Progenitor cell of endocrine pancreas (in vitro differentiated cells): ENCODE data around the gene MTFP1. TPM values are rescaled to one million over a fixed set of nuclear protein-coding genes. Genes with fewer than 3 reads are reported as not detected.
A peak's percentile ranks its signal among the peaks of the same experiment; 100 is the strongest.

ENCODE experiments used
- DNase-seq: peaks from one replicate; pipeline ENCODE4 v3.0.0; 2021; ENCODE audit warnings: low spot score; ENCODE audit not compliant: unreplicated experiment
- H3K27ac Mint-ChIP-seq: 2 replicates; pipeline ENCODE4 v1.8.0; 2021; ENCODE audit warnings: mild to moderate bottlenecking, moderate library complexity, mixed read lengths
- H3K27me3 Mint-ChIP-seq: 2 replicates; pipeline ENCODE4 v1.8.0; 2021; ENCODE audit warnings: mixed read lengths
- H3K36me3 Mint-ChIP-seq: 2 replicates; pipeline ENCODE4 v1.8.0; 2022; ENCODE audit warnings: mixed read lengths; ENCODE audit not compliant: insufficient read depth
- H3K4me1 Mint-ChIP-seq: 2 replicates; pipeline ENCODE4 v1.8.0; 2021; ENCODE audit warnings: low read depth, mixed read lengths
- H3K4me3 Mint-ChIP-seq: 2 replicates; pipeline ENCODE4 v1.8.0; 2021; ENCODE audit warnings: low read depth, mild to moderate bottlenecking, moderate library complexity, mixed read lengths
- H3K9me3 Mint-ChIP-seq: 2 replicates; pipeline ENCODE4 v1.8.0; 2021; ENCODE audit warnings: low read depth, mixed read lengths
- total RNA-seq: library from RNA; stranded (reverse); gene quantifications from 2 replicates; pipeline ENCODE4 v1.2.1, GENCODE V29; 2021
- TF ChIP-seq, protein P1 (sequence below): fragments of 200-600 bp; sonication (generic); IDR thresholded peaks from one replicate; pipeline ENCODE4 v1.5.0; 2021; ENCODE audit warnings: antibody characterized with exemption, mild to moderate bottlenecking; ENCODE audit not compliant: unreplicated experiment

MTFP1 gene
- total RNA-seq, 1 donor from 2014 or later, result 16.6 TPM

DNA sequence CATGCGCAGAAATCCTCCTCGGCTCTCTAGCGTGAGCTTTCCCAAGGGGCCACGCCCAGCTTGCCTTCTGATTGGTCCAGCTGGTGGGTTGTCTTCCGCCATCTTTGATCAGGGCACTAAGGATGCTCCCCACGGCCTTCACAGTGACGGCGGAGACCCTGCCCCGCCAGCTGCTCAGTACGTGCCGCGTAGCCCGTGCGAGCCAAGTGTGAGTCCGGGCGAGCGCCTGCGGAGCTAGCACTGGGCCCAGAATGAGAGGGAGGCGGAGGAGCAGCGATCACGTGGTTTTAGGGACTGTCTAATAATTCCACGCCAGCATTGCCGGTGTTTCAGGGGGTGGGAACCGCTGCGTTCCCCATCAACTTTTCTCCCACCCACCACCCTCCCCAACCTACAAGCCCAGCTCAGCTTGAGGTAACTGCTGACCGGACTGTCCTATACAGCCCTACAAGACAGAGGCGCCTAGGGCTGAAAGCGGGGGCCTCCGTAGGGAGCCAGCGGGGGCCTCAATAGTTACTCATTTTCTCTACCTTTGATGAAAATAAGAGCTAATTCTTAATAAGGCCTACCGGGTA is 1.5 kb upstream of the MTFP1 start:
- Mint-ChIP-seq H3K4me1 (peaks cover 40% of the 10 kb centered on the region), H3K4me3 (peak overlapping the region; percentile 85), H3K27me3 (no peaks in the 10 kb centered on the region), H3K27ac (peak overlapping the region; percentile 97), H3K9me3 (no peaks in the 10 kb centered on the region), H3K36me3 (peaks cover 1% of the 10 kb centered on the region)
- peak; percentile 96 for DNase-seq
- TF ChIP-seq, protein P1, sequence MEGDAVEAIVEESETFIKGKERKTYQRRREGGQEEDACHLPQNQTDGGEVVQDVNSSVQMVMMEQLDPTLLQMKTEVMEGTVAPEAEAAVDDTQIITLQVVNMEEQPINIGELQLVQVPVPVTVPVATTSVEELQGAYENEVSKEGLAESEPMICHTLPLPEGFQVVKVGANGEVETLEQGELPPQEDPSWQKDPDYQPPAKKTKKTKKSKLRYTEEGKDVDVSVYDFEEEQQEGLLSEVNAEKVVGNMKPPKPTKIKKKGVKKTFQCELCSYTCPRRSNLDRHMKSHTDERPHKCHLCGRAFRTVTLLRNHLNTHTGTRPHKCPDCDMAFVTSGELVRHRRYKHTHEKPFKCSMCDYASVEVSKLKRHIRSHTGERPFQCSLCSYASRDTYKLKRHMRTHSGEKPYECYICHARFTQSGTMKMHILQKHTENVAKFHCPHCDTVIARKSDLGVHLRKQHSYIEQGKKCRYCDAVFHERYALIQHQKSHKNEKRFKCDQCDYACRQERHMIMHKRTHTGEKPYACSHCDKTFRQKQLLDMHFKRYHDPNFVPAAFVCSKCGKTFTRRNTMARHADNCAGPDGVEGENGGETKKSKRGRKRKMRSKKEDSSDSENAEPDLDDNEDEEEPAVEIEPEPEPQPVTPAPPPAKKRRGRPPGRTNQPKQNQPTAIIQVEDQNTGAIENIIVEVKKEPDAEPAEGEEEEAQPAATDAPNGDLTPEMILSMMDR, result no peak

- Mint-ChIP-seq H3K4me1 (peaks cover 34% of the 10 kb centered on the region), H3K4me3 (peak overlapping the region; percentile 85), H3K36me3 (peaks cover 1% of the 10 kb centered on the region), H3K9me3 (no peaks in the 10 kb centered on the region), H3K27me3 (no peaks in the 10 kb centered on the region), H3K27ac (peak overlapping the region; percentile 37)
- DNase-seq, result no peak
- TF ChIP-seq, protein P1, result no peak
Measured at GRCh38 chr22:30424534-30425326, 838 bp upstream of the MTFP1 start.

DNA sequence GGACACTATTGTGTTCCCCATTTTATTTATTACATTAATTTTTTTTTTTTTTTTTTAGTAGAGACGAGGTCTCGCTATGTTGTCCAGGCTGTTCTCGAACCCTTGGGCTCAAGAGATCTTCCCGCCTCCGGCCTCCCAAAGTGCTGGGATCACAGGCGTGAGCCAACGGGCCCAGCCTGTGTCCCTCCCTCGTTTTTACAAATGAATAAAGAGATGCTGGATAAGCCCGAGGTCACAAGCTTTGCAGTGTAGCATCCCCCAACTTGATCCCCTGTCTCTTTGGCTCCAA is 297 bp upstream of the MTFP1 start:
- no peaks in the 10 kb centered on the region for H3K27me3 Mint-ChIP-seq
- H3K27ac Mint-ChIP-seq, result no peak overlapping the region
- peaks cover 1% of the 10 kb centered on the region for H3K36me3 Mint-ChIP-seq
- H3K4me1 Mint-ChIP-seq, result peaks cover 32% of the 10 kb centered on the region
- TF ChIP-seq, protein P1, result no peak
- no peak for DNase-seq
- H3K4me3 Mint-ChIP-seq, result peak overlapping the region; percentile 86
- H3K9me3 Mint-ChIP-seq, result no peaks in the 10 kb centered on the region

DNA sequence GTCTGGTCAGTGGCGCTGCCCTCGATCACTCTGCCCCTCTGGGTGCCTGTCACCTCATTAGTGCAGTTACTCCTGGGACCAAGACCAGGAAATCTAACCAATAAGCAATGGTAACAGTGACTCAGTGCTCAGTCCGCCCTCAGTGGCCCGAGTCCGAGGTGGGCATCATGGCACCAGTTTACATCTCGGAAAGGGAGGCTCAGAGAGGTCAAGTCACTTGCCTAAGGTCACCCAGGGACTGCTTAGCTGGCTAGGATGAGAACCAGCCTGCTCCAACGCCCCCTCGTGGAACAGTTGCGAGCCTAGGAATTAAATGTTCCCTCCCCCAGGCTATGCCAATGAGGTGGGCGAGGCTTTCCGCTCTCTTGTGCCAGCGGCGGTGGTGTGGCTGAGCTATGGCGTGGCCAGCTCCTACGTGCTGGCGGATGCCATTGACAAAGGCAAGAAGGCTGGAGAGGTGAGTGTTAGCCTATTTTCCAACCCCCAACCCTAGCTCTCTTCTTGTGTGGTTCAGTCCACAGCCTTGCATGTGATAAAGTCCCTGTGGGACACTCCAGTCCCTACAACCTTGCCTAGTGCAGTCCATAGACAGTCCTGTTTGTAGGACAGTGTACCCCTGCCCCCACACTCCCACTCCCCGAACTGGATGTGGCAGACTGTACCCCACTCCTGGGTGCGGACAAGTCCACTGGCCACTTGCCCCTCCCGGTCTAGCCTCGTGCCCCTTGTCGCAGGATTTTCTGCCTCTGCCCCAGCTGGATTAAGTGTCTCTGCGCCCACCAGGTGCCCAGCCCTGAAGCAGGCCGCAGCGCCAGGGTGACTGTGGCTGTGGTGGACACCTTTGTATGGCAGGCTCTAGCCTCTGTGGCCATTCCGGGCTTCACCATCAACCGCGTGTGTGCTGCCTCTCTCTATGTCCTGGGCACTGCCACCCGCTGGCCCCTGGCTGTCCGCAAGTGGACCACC is 1.1 kb downstream of the MTFP1 start:
- Mint-ChIP-seq H3K4me1 (peaks cover 19% of the 10 kb centered on the region), H3K9me3 (no peaks in the 10 kb centered on the region), H3K27ac (peak overlapping the region; percentile 84), H3K27me3 (no peaks in the 10 kb centered on the region), H3K4me3 (peak overlapping the region; percentile 86), H3K36me3 (peaks cover 1% of the 10 kb centered on the region)
- peak; percentile 54 for DNase-seq
- TF ChIP-seq, protein P1, result peak; percentile 61

- H3K4me3 Mint-ChIP-seq, result no peak overlapping the region
- H3K27ac Mint-ChIP-seq, result no peak overlapping the region
- H3K27me3 Mint-ChIP-seq, result no peaks in the 10 kb centered on the region
- no peaks in the 10 kb centered on the region for H3K9me3 Mint-ChIP-seq
- peaks cover 1% of the 10 kb centered on the region for H3K36me3 Mint-ChIP-seq
- no peak for DNase-seq
- H3K4me1 Mint-ChIP-seq, result peaks cover 7% of the 10 kb centered on the region
- TF ChIP-seq, protein P1, result no peak
Measured at GRCh38 chr22:30427871-30428270, 2.3 kb downstream of the MTFP1 start.
